NCI-H187 treated with DMSO at 0.1 percent for 48 hours (cell line): ENCODE results near the gene GP9.
"Not testable (repeated sequence)": the region's sequence is repeated elsewhere in the genome, so short reads cannot be mapped to it uniquely, and the experiment has no call there.

Experiments
- DNase-seq: peaks from one replicate; lab custom pipeline; 2025; lab: John Stamatoyannopoulos, UW

The GP9 gene

GRCh38 chr3:129050556-129051295, 9.9 kb upstream of the GP9 start:
- DNase-seq, result no peak

GRCh38 chr3:129051871-129052340, 8.7 kb upstream of the GP9 start:
- DNase-seq, result no peak

GRCh38 chr3:129052675-129053074, 7.9 kb upstream of the GP9 start:
- DNase-seq, result no peak

GRCh38 chr3:129054605-129055104, 5.9 kb upstream of the GP9 start:
- no peak for DNase-seq

GRCh38 chr3:129056451-129057173, 4.0 kb upstream of the GP9 start:
- no peak for DNase-seq

GRCh38 chr3:129057249-129057648, 3.3 kb upstream of the GP9 start:
- no peak for DNase-seq

GRCh38 chr3:129058441-129059200, 2.0 kb upstream of the GP9 start:
- DNase-seq, result no peak

- no peak for DNase-seq
Observed at GRCh38 chr3:129059311-129059958, 1.1 kb upstream of the GP9 start.

- DNase-seq, result no peak
Observed at GRCh38 chr3:129061023-129061887, 676 bp downstream of the GP9 start.

GRCh38 chr3:129061888-129062834, 1.6 kb downstream of the GP9 start:
- DNase-seq, result no peak

- no peak for DNase-seq
Observed at GRCh38 chr3:129063091-129063640, 2.6 kb downstream of the GP9 start.

- no peak for DNase-seq
Observed at GRCh38 chr3:129063841-129064482, 3.4 kb downstream of the GP9 start.

GRCh38 chr3:129065016-129065719, 4.6 kb downstream of the GP9 start:
- DNase-seq, result no peak

GRCh38 chr3:129065720-129066073, 5.1 kb downstream of the GP9 start:
- no peak for DNase-seq

GRCh38 chr3:129067719-129068118, 7.1 kb downstream of the GP9 start:
- not testable (repeated sequence) for DNase-seq

GRCh38 chr3:129068291-129068886, 7.8 kb downstream of the GP9 start:
- DNase-seq, result no peak

GRCh38 chr3:129069313-129070085, 8.9 kb downstream of the GP9 start:
- not testable (repeated sequence) for DNase-seq
